PC-3 (cell line): ENCODE data around the gene JPH3. TPM values are rescaled to one million over a fixed set of nuclear protein-coding genes. Genes with fewer than 3 reads are reported as not detected.

Experiments used
- ATAC-seq: fragments of 200-7000 bp; cut with Tn5 transposase; 2 replicates; pipeline ENCODE4 v1.9.1; 2020; ENCODE audit warnings: mild to moderate bottlenecking, moderate library complexity
- BruUV-seq: library from RNA; stranded (reverse); fragments of 400-500 nt; replicated peaks from 2 replicates; lab custom pipeline; 2021; lab: Mats Ljungman, UMichigan
- CTCF ChIA-PET: fragments of 300-600 bp; sonication (Branson Sonifier 250); formaldehyde crosslinking; loops from one replicate; lab custom pipeline; 2022; ENCODE audit warnings: antibody characterized with exemption; lab: Charles Lee
- POLR2A ChIA-PET: fragments of 300-600 bp; sonication (Branson Sonifier 250); formaldehyde crosslinking; loops from one replicate; lab custom pipeline; 2022; ENCODE audit warnings: antibody characterized with exemption; ENCODE audit not compliant: unreplicated experiment; lab: Charles Lee
- DNase-seq: peaks from one replicate; pipeline ENCODE4 v3.0.0-alpha.2; 2015
- H2AFZ ChIP-seq: fragments of 300-600 bp; sonication (generic); 2 replicates; pipeline ENCODE4 v1.6.0; 2016; ENCODE audit warnings: antibody characterized with exemption, low read length
- H3F3A ChIP-seq: fragments of 300-600 bp; sonication (generic); one replicate; pipeline ENCODE4 v1.6.0; 2017; ENCODE audit warnings: antibody characterized with exemption, low read length, control low read depth, mild to moderate bottlenecking; ENCODE audit not compliant: unreplicated experiment
- H3K27ac ChIP-seq: fragments of 300-600 bp; sonication (generic); 2 replicates; pipeline ENCODE4 v1.5.1; 2016; ENCODE audit warnings: mild to moderate bottlenecking, low read length
- H3K27me3 ChIP-seq: fragments of 300-600 bp; sonication (generic); 2 replicates; pipeline ENCODE4 v1.6.1; 2016; ENCODE audit warnings: low read length, mixed read lengths
- H3K36me3 ChIP-seq: fragments of 300-600 bp; sonication (generic); 2 replicates; pipeline ENCODE4 v1.6.1; 2016; ENCODE audit warnings: low read depth, mixed run types, low read length, mixed read lengths
- H3K4me1 ChIP-seq: fragments of 300-600 bp; sonication (generic); 2 replicates; pipeline ENCODE4 v1.5.1; 2016; ENCODE audit warnings: low read length; ENCODE audit not compliant: insufficient read depth
- H3K4me2 ChIP-seq: fragments of 300-600 bp; sonication (generic); 2 replicates; pipeline ENCODE4 v1.6.0; 2016; ENCODE audit warnings: low read length
- H3K4me3 ChIP-seq: fragments of 300-600 bp; sonication (generic); 2 replicates; pipeline ENCODE4 v1.5.1; 2016; ENCODE audit warnings: mild to moderate bottlenecking, low read length, mixed read lengths
- H3K79me2 ChIP-seq: fragments of 300-600 bp; sonication (generic); 2 replicates; pipeline ENCODE4 v1.6.1; 2017; ENCODE audit warnings: low read length, mixed read lengths
- H3K9ac ChIP-seq: fragments of 300-600 bp; sonication (generic); 2 replicates; pipeline ENCODE4 v1.6.0; 2016; ENCODE audit warnings: mild to moderate bottlenecking, low read length
- H3K9me2 ChIP-seq: fragments of 300-600 bp; sonication (generic); replicated peaks from 2 replicates; pipeline ENCODE4 v1.6.1; 2016; ENCODE audit warnings: mixed run types, low read length, mixed read lengths
- H3K9me3 ChIP-seq: fragments of 300-600 bp; sonication (generic); 2 replicates; pipeline ENCODE4 v1.6.1; 2016; ENCODE audit warnings: low read length, mixed read lengths
- H4K20me1 ChIP-seq: fragments of 300-600 bp; sonication (generic); 2 replicates; pipeline ENCODE4 v1.6.1; 2016; ENCODE audit warnings: low read length, mixed read lengths
- EZH2 ChIP-seq: fragments of 300-600 bp; sonication (generic); IDR thresholded peaks from one replicate; pipeline ENCODE4 v1.6.1; 2017; ENCODE audit warnings: antibody characterized with exemption, mild to moderate bottlenecking, low read length; ENCODE audit not compliant: unreplicated experiment
- EZH2phosphoT487 ChIP-seq: fragments of 300-600 bp; sonication (generic); IDR thresholded peaks from 2 replicates; pipeline ENCODE4 v1.6.1; 2018; ENCODE audit warnings: mild to moderate bottlenecking, antibody characterized with exemption, low read length, borderline replicate concordance
- intact Hi-C: fragments of 100-400 bp; cut with micrococcal nuclease; formaldehyde crosslinking; loops from 2 replicates; pipeline ENCODE4 v1.9.0; 2023
- total RNA-seq: library from RNA; depleted of rRNA; stranded (reverse); fragments of >200 nt; gene quantifications from 2 replicates; pipeline ENCODE4 v1.2.3, GENCODE V29; 2014
- TF ChIP-seq, protein P1 (sequence below): fragments of 300-600 bp; sonication (generic); conservative IDR thresholded peaks from 2 replicates; pipeline ENCODE4 v1.5.1; 2017; ENCODE audit warnings: antibody characterized with exemption, low read depth, mild to moderate bottlenecking, low read length

Gene JPH3
- total RNA-seq, 1 experiment from 2014 or later, result not detected

DNA sequence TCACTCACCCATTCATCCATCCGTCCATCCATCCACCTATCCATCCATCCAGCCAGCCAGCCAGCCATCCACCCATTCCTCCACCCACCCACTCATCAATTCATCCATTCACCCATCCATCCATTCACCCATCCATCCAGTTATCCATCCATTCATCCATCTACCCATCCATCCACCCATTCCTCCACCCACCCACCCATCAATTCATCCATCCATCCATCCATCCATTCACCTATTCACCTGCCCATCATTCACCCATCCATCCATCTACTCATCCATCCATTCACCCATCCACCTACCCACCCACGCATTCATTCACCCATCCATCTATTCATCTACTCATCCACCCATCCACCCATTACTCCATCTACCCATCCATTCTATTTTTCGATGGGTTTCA is 43.6 kb upstream of the JPH3 start:
- no peaks in the 10 kb centered on the region for H3F3A ChIP-seq
- intact Hi-C loops, result no loop called here
- no peak overlapping the region for H2AFZ ChIP-seq
- no peaks in the 10 kb centered on the region for H3K4me1 ChIP-seq
- no peaks in the 10 kb centered on the region for H3K9me2 ChIP-seq
- ATAC-seq, result no peak
- no peaks in the 10 kb centered on the region for H3K79me2 ChIP-seq
- BruUV-seq, result no TSS peak
- no peak for TF ChIP-seq EZH2
- no peak for TF ChIP-seq EZH2phosphoT487
- TF ChIP-seq, protein P1, sequence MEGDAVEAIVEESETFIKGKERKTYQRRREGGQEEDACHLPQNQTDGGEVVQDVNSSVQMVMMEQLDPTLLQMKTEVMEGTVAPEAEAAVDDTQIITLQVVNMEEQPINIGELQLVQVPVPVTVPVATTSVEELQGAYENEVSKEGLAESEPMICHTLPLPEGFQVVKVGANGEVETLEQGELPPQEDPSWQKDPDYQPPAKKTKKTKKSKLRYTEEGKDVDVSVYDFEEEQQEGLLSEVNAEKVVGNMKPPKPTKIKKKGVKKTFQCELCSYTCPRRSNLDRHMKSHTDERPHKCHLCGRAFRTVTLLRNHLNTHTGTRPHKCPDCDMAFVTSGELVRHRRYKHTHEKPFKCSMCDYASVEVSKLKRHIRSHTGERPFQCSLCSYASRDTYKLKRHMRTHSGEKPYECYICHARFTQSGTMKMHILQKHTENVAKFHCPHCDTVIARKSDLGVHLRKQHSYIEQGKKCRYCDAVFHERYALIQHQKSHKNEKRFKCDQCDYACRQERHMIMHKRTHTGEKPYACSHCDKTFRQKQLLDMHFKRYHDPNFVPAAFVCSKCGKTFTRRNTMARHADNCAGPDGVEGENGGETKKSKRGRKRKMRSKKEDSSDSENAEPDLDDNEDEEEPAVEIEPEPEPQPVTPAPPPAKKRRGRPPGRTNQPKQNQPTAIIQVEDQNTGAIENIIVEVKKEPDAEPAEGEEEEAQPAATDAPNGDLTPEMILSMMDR, result no peak
- no peaks in the 10 kb centered on the region for H4K20me1 ChIP-seq
- no peak overlapping the region for H3K9ac ChIP-seq
- POLR2A ChIA-PET, result no interaction called here
- H3K9me3 ChIP-seq, result no peaks in the 10 kb centered on the region
- no peaks in the 10 kb centered on the region for H3K36me3 ChIP-seq
- H3K27ac ChIP-seq, result no peak overlapping the region
- H3K4me3 ChIP-seq, result no peak overlapping the region
- no peak for DNase-seq
- H3K27me3 ChIP-seq, result no peaks in the 10 kb centered on the region
- no peak overlapping the region for H3K4me2 ChIP-seq
- CTCF ChIA-PET, result no interaction called here

DNA sequence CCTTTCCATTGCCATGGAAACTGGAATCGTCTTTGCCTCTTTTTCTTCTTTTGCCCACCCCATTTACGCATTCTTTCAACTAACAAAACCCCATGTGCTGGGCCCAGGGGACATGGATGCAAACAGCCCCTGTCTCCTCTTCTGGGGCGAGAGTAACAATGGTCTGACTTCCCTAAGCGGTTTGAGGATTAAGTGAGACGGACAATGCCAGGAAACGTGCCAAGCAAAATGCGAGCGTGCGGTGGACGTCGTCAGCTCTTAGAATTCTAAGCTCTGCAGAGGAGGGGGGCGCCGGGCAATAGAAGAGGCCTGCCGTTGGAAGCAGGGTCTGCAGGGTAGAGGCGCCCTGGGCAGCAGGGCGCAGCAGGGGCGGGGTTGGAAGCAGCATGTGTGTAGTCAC is 42.4 kb upstream of the JPH3 start:
- POLR2A ChIA-PET, result no interaction called here

DNA sequence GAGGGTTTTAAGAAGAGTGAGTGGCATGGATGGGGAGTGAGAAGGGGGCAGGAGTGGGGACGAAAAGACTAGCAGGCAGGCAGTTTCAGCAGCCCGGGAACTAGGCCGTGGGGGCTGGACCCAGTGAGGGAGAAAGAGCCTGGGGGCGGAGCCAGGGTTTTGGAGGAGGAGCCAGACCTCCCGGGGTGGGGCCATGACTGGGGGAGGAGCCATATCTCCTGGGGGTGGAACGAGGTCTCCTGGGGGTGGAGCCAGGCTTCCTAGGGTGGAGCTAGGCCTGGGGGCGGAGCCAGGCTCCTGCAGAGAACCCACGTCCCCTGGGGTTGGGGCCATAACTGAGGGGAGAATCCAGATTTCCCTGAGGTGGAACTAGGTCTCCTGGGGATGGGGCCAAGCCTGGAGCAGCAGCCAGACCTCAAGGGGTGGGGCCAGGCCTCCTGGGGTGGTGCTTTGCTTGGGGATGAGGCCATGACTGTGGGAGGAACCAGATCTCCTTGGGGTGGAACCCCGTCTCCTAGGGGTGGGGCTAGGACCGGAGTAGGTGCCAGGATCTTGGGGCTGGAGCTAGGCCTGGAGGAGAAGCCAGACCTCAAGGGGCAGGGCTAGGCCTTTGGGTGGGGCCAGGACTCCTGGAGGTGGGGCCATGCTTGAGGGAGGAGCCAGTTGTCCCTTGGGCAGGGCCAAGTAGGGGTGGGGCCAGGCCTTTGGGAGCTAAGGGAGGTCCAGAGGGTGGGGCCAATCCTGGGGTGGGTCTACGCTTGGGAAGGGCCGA is 41.7 kb upstream of the JPH3 start:
- no peaks in the 10 kb centered on the region for H3F3A ChIP-seq
- intact Hi-C loops, result no loop called here
- no peaks in the 10 kb centered on the region for H3K27me3 ChIP-seq
- H4K20me1 ChIP-seq, result no peaks in the 10 kb centered on the region
- no peak overlapping the region for H3K27ac ChIP-seq
- TF ChIP-seq EZH2phosphoT487 (no peak), EZH2 (no peak)
- TF ChIP-seq, protein P1, result no peak
- CTCF ChIA-PET, result no interaction called here
- POLR2A ChIA-PET, result no interaction called here
- H3K4me1 ChIP-seq, result no peaks in the 10 kb centered on the region
- no peaks in the 10 kb centered on the region for H3K9me3 ChIP-seq
- ATAC-seq (peak; percentile 82), DNase-seq (peak; percentile 65)
- H3K4me2 ChIP-seq, result no peak overlapping the region
- BruUV-seq, result no TSS peak
- H3K79me2 ChIP-seq, result no peaks in the 10 kb centered on the region
- no peak overlapping the region for H3K4me3 ChIP-seq
- no peak overlapping the region for H3K9ac ChIP-seq
- no peaks in the 10 kb centered on the region for H3K9me2 ChIP-seq
- no peaks in the 10 kb centered on the region for H3K36me3 ChIP-seq
- H2AFZ ChIP-seq, result no peak overlapping the region

More for the DNA sequence above, 42.4 kb upstream of the JPH3 start:
- Histone ChIP-seq H3K36me3 (no peaks in the 10 kb centered on the region), H3K27ac (no peak overlapping the region), H3K4me2 (no peak overlapping the region), H3K9me3 (no peaks in the 10 kb centered on the region), H3K4me1 (no peaks in the 10 kb centered on the region), H3K79me2 (no peaks in the 10 kb centered on the region), H3K4me3 (no peak overlapping the region), H4K20me1 (no peaks in the 10 kb centered on the region), H3K9ac (no peak overlapping the region), H3K9me2 (no peaks in the 10 kb centered on the region), H2AFZ (no peak overlapping the region), H3F3A (no peaks in the 10 kb centered on the region), H3K27me3 (no peaks in the 10 kb centered on the region)
- intact Hi-C loops, result no loop called here
- no peak for ATAC-seq
- TF ChIP-seq EZH2phosphoT487 (no peak), EZH2 (no peak)
- TF ChIP-seq, protein P1, result no peak
- BruUV-seq, result no TSS peak
- no peak for DNase-seq
- CTCF ChIA-PET, result no interaction called here
